Activated T-cell treated with anti-CD3 and anti-CD28 coated beads for 24 hours (primary cell): ENCODE measurements around the gene PPARG.

Source experiments
- DNase-seq: peaks from one replicate; pipeline ENCODE4 v3.0.0-alpha.2; 2020; ENCODE audit warnings: low read depth

PPARG gene

GRCh38 chr3:12483872-12484197, 195.0 kb downstream of the PPARG start:
- no peak for DNase-seq
